A549 treated with RU486 at 1 μM for 4 hours (cell line): Measurements from ENCODE around the gene DEAF1. TPM values are rescaled to one million over a fixed set of nuclear protein-coding genes. Genes with fewer than 3 reads are reported as not detected.

Experiments used
- total RNA-seq: library from RNA; stranded (reverse); fragments of 200-300 nt; extraction: Qiagen RNA extraction; gene quantifications from 5 replicates; pipeline ENCODE4 v1.2.3, GENCODE V29; 2022; ENCODE audit warnings: low read depth

The DEAF1 gene
- 26.8 to 38.2 TPM (median 36.6 TPM) in 5 replicates for total RNA-seq

DNA sequence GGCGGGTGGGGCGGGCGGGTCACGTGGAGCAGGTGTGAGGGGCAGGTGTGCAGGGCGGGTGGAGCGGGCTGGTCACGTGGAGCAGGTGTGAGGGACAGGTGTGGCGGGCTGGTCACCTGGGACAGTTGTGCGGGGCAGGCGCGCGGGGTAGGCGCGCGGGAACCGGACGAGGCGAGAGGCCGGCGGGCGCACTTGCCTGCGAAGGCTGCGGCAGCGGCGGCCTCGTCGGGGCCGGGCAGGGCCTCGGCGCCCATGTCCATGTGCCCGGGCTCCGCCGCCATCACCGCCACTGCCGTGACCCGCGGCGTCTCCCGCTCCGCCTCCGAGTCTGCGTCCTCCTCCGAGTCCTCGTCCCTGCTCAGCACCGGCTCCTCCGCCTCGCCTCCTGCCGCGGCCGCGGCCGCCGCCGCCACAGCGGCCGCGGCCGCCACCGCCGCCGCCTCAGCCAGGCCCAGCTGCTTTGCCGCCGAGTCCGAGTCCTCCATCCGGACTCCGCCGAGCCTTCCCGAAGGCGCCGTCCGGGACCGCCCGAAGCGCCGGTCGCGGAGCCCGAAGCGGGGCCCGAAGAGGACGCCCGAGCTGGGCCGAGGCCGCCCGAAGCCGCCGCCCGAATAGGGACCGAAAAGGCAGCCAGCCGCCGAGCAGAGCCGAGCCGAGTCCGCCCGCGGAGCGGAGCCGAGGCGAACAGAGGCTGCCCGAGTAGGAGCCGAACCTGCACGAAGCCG, at the start of gene DEAF1:
Gene DEAF1, minus strand, starts transcription at position 660 of the 725 bp plus-strand sequence. Its CDS starts 175 bp downstream, at position 485.

DNA sequence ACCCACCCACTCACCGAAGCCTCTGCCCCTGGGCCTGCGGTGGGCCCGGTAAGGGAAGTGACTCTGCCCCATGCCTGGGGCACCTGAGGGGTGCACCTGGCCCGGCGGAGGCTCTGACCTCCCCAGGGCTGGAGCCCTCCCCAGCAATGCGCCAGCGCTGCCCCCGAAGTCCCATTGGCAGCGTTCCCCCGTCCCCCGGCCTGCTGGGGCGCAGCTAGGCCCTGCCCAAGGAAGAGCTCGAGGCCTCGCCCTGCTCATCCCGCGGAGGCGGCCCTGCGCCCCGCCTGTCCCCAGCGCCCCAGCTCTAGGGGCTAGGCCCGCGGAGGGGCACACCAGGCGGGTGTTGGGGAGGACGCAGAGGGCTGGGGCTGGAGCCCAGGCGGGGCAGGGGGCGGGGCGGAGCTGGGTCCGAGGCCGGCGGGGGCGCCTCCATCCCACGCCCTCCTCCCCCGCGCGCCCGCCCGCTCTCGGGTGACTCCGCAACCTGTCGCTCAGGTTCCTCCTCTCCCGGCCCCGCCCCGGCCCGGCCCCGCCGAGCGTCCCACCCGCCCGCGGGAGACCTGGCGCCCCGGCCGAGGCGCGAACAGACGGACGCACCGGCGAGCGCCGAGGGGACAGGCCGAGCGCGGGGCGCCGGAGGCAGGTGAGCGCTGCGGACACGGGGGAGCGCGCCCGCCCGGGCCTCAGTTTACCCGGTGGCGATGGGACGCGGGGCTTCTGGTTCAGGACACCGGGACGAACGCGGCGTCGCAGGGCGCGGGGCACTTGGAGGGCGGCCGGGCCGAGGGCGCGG, 10.8 kb upstream of the DEAF1 start, which contains the start of gene EPS8L2:
Gene EPS8L2, plus strand, starts transcription at position 586 of the 793 bp plus-strand sequence. CDS start 3,177 bp downstream, outside the sequence.

GRCh38 chr11:695538-696248, 671 bp upstream of the DEAF1 start, which contains the start of gene TMEM80:
TMEM80 (plus strand) TSS chr11:695816; CDS start chr11:695828, 12 bp downstream.

GRCh38 chr11:636511-637332, 58.3 kb downstream of the DEAF1 start, which contains the start of gene DRD4:
DRD4 (plus strand) TSS chr11:637269; CDS start chr11:637305, 36 bp downstream.

DNA sequence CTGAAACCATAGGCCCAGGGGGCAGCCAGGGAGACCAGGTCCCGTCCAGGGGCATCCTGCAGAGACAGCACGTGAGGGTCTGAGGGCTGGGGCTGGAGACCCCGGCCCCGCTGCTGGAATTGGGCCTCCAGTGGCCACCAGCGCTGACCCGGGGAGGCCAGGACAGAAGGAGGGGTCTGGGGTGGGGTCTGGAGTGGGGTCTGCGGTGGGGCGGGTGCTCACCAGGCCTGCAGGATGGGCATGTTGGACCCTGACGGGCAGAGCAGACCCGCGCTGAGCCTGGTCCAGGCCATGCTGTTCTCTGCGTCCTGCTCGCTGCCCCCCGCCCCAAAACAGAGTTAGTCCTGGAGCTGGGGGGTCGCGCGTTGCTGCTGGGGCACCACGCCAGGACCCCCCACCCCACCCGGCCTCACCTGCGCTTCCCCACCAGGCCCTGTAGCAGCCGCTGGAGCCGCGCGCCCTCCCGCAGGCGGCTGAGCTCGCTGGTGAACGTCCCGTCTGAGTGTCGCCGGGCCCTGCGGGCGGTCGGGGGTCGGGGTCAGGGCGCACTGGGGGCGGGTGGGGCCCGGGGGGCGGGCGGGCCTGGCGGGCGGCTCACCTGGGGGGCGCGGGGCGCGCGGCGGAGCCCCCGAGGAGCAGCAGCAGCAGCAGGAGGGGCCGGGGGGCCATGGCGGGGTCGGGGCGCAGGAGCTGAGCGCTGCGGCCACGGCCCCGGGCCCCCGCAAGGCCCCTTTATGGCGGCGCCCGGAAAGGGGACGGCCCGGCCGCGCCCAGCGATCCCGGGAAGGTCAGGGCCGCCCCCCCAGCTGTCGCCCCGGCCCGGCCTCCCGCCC, 68.3 kb downstream of the DEAF1 start, which contains the start of gene SCT:
Gene SCT, minus strand, starts transcription at position 707 of the 833 bp plus-strand sequence. Its CDS starts 38 bp downstream, at position 669.

DNA sequence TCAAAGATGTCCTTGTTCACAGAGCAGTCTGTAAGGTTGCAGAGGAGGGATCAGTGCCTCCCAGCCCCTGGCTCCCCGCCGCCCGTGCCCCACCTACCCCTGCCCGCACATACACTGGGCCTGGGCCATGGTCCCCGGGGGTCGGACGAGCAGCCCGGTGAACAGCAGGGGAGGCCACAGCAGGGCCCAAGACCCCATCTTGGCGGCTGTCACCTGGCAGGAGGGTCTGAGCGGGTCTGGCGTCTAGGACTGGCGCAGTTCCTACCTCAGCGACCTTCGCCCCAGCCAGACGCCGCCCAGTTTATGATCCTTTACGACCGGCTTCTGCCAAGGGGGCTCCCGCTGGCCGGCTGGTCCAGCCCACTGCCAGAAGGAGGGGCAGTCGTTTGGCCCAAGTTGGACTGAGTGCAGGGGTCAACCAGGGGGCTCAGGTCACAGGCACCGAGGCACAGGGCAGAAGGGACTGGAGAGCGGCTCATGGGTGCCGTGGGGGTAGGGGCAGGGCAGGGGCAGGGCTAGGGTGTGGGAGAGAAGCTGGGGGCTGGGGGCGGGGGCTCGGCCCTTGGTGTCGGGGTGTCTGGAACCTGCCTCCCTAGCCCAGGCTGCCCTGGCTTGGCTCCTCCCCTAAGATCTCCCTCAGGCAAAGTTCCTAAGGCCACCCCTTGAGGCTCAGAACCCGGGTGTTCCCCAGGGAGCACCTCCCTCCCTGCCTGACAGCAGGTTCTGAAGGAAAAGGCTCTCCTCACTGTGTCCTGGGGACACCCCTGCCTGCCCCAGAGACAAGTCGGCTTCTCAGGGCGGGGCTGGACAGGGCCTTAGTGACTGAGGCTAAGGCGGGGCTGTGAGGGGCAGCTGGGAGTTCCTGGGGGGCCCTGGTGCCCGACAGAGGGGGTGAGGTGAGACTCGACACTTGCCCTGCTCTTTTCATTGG, 70.1 kb downstream of the DEAF1 start, which contains the start of gene CDHR5:
Gene CDHR5, minus strand, starts transcription at position 251 of the 931 bp plus-strand sequence. Its CDS starts 53 bp downstream, at position 198.

DNA sequence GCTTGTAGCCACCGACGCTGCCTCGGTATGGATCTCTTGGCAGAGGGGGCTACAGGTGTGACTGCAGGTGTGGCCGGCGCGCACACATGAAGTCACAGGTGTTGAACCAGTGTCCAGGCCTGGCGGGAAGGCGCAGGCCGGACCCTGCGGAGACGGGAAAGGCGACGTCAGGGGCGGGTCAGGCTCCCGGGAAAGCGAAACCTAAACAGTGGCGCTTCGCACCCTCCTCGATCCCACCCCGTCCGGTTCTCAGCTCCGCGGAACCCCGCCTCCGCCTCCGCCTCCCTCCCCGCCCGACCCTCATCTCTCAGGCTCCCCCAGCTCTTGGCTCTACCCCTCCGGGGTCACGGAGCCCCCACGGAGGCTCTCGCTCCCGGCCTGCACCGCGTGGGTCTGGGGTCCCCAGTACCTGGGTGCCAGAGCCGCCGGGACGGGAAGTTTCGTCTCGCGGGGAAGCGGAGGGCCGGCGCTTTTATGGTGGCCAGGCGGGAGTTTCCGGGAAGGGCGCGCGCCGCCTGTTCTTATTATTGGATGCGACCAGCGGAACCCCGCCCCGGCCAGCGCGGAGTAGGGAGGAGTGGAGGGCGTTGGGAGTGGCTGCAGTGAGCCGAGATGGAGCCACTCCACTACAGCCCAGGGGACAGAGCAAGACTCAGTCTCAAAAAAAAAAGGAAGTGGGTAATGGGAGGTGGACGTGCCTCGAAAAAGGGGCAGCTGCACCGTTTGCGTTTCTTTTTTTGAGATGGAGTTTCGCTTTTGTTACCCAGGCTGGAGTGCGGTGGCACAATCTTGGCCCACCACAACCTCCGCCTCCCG, 79.3 kb downstream of the DEAF1 start, which contains the start of gene IRF7:
Gene IRF7, minus strand, starts transcription at position 447 of the 816 bp plus-strand sequence. CDS start 586 bp downstream, outside the sequence.

Other genes with a start within 250 kb of the DEAF1 start
- 31.4 to 49.0 TPM (median 44.3 TPM) in 5 replicates for gene PTDSS2, start 244.9 kb downstream of the DEAF1 start, total RNA-seq
- 119 to 170 TPM (median 165 TPM) in 5 replicates for gene RNH1, start 188.0 kb downstream of the DEAF1 start, total RNA-seq
- gene HRAS, start 159.6 kb downstream of the DEAF1 start, total RNA-seq, result 93.4 to 148 TPM (median 142 TPM) in 5 replicates
- 0.45 to 0.96 TPM (median 0.67 TPM) in 5 replicates for gene LRRC56, start 157.7 kb downstream of the DEAF1 start, total RNA-seq
- 1.5 to 2.9 TPM (median 2.8 TPM) in 5 replicates for gene LMNTD2, start 134.5 kb downstream of the DEAF1 start, total RNA-seq
- gene RASSF7, start 134.3 kb downstream of the DEAF1 start, total RNA-seq, result 28.9 to 39.7 TPM (median 35.6 TPM) in 5 replicates
- 25.5 to 37.0 TPM (median 33.9 TPM) in 5 replicates for gene PHRF1, start 118.8 kb downstream of the DEAF1 start, total RNA-seq
- gene IRF7, start 79.3 kb downstream of the DEAF1 start, total RNA-seq, result 4.0 to 8.0 TPM (median 6.0 TPM) in 5 replicates
- gene CDHR5, start 70.3 kb downstream of the DEAF1 start, total RNA-seq, result 0.05 to 0.14 TPM in 2 of 5 replicates, not detected in the others
- not detected in 5 replicates for gene SCT, start 68.0 kb downstream of the DEAF1 start, total RNA-seq
- 0.10 to 0.45 TPM (median 0.22 TPM) in 5 replicates for gene DRD4, start 58.0 kb downstream of the DEAF1 start, total RNA-seq
- gene TMEM80, start 594 bp upstream of the DEAF1 start, total RNA-seq, result 9.1 to 10.8 TPM (median 10.0 TPM) in 5 replicates
- gene EPS8L2, start 11.0 kb upstream of the DEAF1 start, total RNA-seq, result 72.5 to 125 TPM (median 110 TPM) in 5 replicates
- gene TALDO1, start 52.2 kb upstream of the DEAF1 start, total RNA-seq, result 399 to 462 TPM (median 422 TPM) in 5 replicates
- gene GATD1, start 82.3 kb upstream of the DEAF1 start, total RNA-seq, result 33.0 to 49.6 TPM (median 38.2 TPM) in 5 replicates
- gene CEND1, start 94.9 kb upstream of the DEAF1 start, total RNA-seq, result 1.4 to 2.0 TPM (median 1.6 TPM) in 5 replicates
- 21.4 to 38.1 TPM (median 34.1 TPM) in 5 replicates for gene SLC25A22, start 103.1 kb upstream of the DEAF1 start, total RNA-seq
- gene PIDD1, start 110.0 kb upstream of the DEAF1 start, total RNA-seq, result 8.1 to 16.3 TPM (median 13.1 TPM) in 5 replicates
- gene RPLP2, start 114.7 kb upstream of the DEAF1 start, total RNA-seq, result 1,693 to 2,940 TPM (median 2,495 TPM) in 5 replicates
- 35.3 to 59.0 TPM (median 53.7 TPM) in 5 replicates for gene PNPLA2, start 123.7 kb upstream of the DEAF1 start, total RNA-seq
- 3.0 to 6.5 TPM (median 4.8 TPM) in 5 replicates for gene CRACR2B, start 132.7 kb upstream of the DEAF1 start, total RNA-seq
- gene CD151, start 137.7 kb upstream of the DEAF1 start, total RNA-seq, result 723 to 833 TPM (median 723 TPM) in 5 replicates
- gene POLR2L, start 147.3 kb upstream of the DEAF1 start, total RNA-seq, result 556 to 746 TPM (median 619 TPM) in 5 replicates
- gene TSPAN4, start 147.6 kb upstream of the DEAF1 start, total RNA-seq, result 107 to 186 TPM (median 164 TPM) in 5 replicates
- gene CHID1, start 215.6 kb upstream of the DEAF1 start, total RNA-seq, result 71.3 to 80.2 TPM (median 74.5 TPM) in 5 replicates
- 27.8 to 37.0 TPM (median 35.6 TPM) in 5 replicates for gene AP2A2, start 230.6 kb upstream of the DEAF1 start, total RNA-seq